Measurements from ENCODE around the gene CAMTA1.
A peak's percentile ranks its signal among the peaks of the same experiment; 100 is the strongest.

Gene CAMTA1

DNA sequence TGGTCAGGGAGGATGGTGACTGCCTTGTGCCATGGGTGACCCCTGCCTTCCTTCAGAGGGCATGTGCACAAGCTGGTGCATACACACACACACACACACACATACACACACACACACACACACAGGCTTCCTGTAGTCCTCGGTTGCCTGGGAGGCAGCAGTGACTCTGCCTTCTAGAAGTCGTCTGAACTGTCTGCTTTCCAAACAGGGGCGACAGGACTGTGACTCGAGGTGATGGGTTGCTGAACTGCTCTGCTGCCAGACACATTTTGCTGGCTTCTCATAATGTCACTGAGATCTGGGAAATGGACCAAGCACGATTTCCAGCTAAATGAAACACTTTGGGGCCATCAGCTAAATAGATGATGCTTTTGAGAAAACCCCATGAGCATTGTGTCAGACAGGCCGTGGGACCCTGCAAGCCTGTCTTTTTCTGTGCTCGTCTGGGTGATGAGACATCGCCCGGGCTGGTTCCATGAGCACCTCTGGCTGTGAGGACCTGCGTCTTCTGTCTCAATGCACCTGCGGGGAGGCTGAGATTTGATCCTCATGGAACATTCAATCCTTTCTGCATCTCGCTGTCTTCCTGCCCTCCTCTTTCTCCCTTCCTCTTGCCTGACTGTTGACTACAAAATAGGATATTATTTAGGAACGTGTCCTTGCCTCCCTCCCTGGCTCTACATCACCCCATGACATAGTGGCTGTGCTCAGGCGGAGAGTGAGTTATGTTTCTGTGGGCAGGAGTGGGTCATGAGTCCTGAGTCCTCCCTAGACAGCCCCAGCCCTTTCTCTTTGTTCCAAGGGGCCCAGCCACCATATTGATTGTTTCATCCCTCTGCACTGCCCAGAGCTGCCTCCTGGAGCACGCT lies 436.8 kb downstream of the CAMTA1 start:
- Histone ChIP-seq H3K27ac (ENCODE audit: poor library complexity, severe bottlenecking) (no peak overlapping the region), H3K9me3 (ENCODE audit: severe bottlenecking) (no peaks in the 10 kb centered on the region), H3K4me3 (ENCODE audit: severe bottlenecking) (no peak overlapping the region), H3K4me1 (ENCODE audit: insufficient read depth, poor library complexity, severe bottlenecking) (peaks cover 11% of the 10 kb centered on the region), H3K27me3 (ENCODE audit: insufficient read depth, poor library complexity, severe bottlenecking) (no peaks in the 10 kb centered on the region), H3K36me3 (ENCODE audit: low read depth) (no peaks in the 10 kb centered on the region)
- TF ChIP-seq, protein P1, sequence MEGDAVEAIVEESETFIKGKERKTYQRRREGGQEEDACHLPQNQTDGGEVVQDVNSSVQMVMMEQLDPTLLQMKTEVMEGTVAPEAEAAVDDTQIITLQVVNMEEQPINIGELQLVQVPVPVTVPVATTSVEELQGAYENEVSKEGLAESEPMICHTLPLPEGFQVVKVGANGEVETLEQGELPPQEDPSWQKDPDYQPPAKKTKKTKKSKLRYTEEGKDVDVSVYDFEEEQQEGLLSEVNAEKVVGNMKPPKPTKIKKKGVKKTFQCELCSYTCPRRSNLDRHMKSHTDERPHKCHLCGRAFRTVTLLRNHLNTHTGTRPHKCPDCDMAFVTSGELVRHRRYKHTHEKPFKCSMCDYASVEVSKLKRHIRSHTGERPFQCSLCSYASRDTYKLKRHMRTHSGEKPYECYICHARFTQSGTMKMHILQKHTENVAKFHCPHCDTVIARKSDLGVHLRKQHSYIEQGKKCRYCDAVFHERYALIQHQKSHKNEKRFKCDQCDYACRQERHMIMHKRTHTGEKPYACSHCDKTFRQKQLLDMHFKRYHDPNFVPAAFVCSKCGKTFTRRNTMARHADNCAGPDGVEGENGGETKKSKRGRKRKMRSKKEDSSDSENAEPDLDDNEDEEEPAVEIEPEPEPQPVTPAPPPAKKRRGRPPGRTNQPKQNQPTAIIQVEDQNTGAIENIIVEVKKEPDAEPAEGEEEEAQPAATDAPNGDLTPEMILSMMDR (IDR thresholded peaks at IDR 0.05; ENCODE audit: poor library complexity, severe bottlenecking) = no peak
- no peak for DNase-seq (ENCODE audit: low spot score)
- no peak for ATAC-seq (ENCODE audit: low read depth)

DNA sequence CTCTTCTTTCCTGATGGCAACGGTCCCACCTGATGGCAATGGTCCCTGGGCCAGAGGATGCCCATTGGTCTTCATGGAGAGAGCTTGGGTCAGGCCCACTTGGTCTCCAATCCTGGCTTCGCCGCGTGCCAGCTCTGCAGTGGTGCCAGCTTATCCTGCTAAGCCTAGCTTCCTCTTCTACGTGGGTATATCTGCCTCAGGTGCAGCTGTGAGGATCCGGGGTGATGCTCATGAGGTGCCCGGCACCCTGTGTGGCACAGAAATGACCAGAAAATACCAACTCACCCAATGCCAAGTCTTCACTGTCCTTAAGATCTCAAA lies 437.4 kb downstream of the CAMTA1 start:
- ATAC-seq (ENCODE audit: low read depth) = no peak
- Histone ChIP-seq H3K27ac (ENCODE audit: poor library complexity, severe bottlenecking) (no peak overlapping the region), H3K27me3 (ENCODE audit: insufficient read depth, poor library complexity, severe bottlenecking) (no peaks in the 10 kb centered on the region), H3K36me3 (ENCODE audit: low read depth) (no peaks in the 10 kb centered on the region), H3K4me3 (ENCODE audit: severe bottlenecking) (no peak overlapping the region), H3K4me1 (ENCODE audit: insufficient read depth, poor library complexity, severe bottlenecking) (peaks cover 11% of the 10 kb centered on the region), H3K9me3 (ENCODE audit: severe bottlenecking) (no peaks in the 10 kb centered on the region)
- DNase-seq (ENCODE audit: low spot score) = no peak
- TF ChIP-seq, protein P1 (IDR thresholded peaks at IDR 0.05; ENCODE audit: poor library complexity, severe bottlenecking) = no peak

DNA sequence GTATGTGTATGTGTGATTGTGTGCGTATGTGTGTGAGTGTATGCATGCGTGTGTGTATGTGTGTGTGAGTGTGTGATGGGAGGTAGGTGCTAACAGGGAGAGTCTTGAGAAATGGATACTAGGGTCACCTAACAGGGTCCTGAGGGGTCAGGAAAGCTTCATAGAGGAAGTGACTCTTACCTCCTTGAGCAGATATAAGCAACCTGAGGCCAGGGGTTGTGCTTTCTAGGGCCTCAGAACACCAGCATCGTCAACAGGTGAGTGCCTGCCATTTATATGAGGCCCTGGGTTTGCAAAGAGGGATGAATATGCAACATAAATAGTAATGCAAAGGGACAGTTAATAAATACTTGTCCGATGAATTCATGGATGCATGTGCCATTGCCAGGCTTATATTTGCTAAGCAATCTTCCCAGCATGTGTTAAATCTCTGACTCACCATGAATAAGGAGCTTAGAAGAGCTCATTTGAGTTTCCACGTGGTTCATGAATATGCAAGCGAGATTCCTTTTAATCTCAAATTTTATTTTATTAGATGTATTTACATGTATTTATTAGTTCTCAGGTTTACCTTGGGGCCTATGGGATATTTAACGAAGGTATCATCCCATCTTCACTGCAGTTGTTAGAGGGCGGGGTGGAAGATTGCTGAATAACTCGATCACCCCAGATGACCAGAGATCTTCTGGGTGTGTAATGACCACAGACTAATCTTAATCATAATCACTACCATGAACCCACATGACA lies 438.3 kb downstream of the CAMTA1 start:
- ATAC-seq (ENCODE audit: low read depth) (peak; percentile 94), DNase-seq (ENCODE audit: low spot score) (no peak)
- TF ChIP-seq, protein P1 (IDR thresholded peaks at IDR 0.05; ENCODE audit: poor library complexity, severe bottlenecking) = no peak
- Histone ChIP-seq H3K4me3 (ENCODE audit: severe bottlenecking) (no peak overlapping the region), H3K9me3 (ENCODE audit: severe bottlenecking) (no peaks in the 10 kb centered on the region), H3K27me3 (ENCODE audit: insufficient read depth, poor library complexity, severe bottlenecking) (no peaks in the 10 kb centered on the region), H3K27ac (ENCODE audit: poor library complexity, severe bottlenecking) (peak overlapping the region; percentile 8), H3K4me1 (ENCODE audit: insufficient read depth, poor library complexity, severe bottlenecking) (peaks cover 11% of the 10 kb centered on the region), H3K36me3 (ENCODE audit: low read depth) (no peaks in the 10 kb centered on the region)

DNA sequence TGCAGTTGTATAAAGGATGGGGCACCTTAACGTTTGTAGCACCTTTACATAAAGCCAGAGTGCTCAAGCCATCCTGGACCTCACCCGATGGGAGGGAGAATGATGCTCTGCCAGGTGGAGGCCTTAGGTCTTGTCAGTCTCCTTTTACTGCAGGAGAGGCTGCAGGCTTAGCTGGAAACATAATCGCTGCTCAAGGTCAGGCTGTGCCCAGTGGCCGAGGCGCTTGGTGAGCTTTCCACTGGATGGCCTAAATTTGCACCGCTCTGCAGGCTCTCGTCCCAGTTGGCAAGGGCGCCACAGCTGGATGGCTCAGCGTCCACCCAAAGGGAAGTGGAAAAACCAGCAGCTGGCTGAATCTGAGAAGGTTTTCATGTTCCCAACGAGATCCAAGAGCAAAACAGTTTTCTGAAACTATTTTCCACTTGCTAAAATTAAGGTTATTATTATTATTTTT lies 438.9 kb downstream of the CAMTA1 start:
- no peak overlapping the region for H3K4me3 ChIP-seq (ENCODE audit: severe bottlenecking)
- peak overlapping the region; percentile 8 for H3K27ac ChIP-seq (ENCODE audit: poor library complexity, severe bottlenecking)
- H3K4me1 ChIP-seq (ENCODE audit: insufficient read depth, poor library complexity, severe bottlenecking) = peaks cover 11% of the 10 kb centered on the region
- H3K36me3 ChIP-seq (ENCODE audit: low read depth) = no peaks in the 10 kb centered on the region
- no peaks in the 10 kb centered on the region for H3K27me3 ChIP-seq (ENCODE audit: insufficient read depth, poor library complexity, severe bottlenecking)
- ATAC-seq (ENCODE audit: low read depth) = no peak
- H3K9me3 ChIP-seq (ENCODE audit: severe bottlenecking) = no peaks in the 10 kb centered on the region
- DNase-seq (ENCODE audit: low spot score) = no peak
- TF ChIP-seq, protein P1 (IDR thresholded peaks at IDR 0.05; ENCODE audit: poor library complexity, severe bottlenecking) = no peak

All from RWPE2 (cell line).